Measurements from ENCODE around the gene OR8H3.

Gene OR8H3

DNA sequence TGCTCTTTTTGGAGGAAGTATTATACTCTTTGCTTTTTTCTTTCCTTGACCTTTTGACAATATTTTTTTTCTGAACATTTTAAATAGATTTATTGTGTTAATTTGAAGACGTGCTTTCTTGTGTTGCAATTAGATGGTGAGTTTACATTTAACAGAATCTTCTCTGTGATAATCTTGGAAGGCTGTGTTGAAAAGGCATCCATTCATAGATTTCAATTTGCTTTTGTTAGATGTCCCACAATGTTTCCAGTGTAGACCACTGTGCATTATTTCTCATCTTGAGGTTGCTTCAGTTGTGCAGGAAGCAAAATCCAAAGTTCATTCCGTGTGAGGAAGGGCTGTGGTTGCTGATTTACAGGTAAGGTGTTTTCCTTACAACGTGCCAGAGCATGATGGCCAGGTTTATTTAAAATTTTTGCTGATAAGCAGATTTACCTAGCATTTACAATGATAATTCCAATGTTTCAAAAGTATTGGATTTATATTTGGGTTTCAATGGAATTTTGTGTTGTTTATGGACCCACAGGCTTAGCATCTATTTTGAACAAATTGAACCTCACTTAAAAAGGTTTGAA is 50.2 kb downstream of the OR8H3 start:
- H3K4me3 ChIP-seq (ENCODE audit: extremely low read depth, insufficient read depth, low read length, poor library complexity, severe bottlenecking): no peak overlapping the region
- no peaks in the 10 kb centered on the region for H3K4me1 ChIP-seq (ENCODE audit: control insufficient read depth, insufficient read depth, low read length, poor library complexity, severe bottlenecking)
- no peak overlapping the region for H3K27ac ChIP-seq (ENCODE audit: low read depth, low read length, severe bottlenecking)
- H3K9me3 ChIP-seq (ENCODE audit: control insufficient read depth, low read length): no peaks in the 10 kb centered on the region
- 100% methylated on average over 1 of the region's 3 CpGs for WGBS, 2 experiments (ENCODE audit: insufficient coverage in 2 of 2)
- no peaks in the 10 kb centered on the region for H3K36me3 ChIP-seq (ENCODE audit: control insufficient read depth, insufficient read depth, low read length)

Measured in mesodermal cell (in vitro differentiated cells).